HFFc6 (cell line): ENCODE data around the gene SCAF1. TPM values are rescaled to one million over a fixed set of nuclear protein-coding genes. Genes with fewer than 3 reads are reported as not detected.

Source experiments
- DNase-seq: peaks from one replicate; pipeline ENCODE4 v3.0.0-alpha.2; 2018
- H3K27ac Mint-ChIP-seq: 2 replicates; pipeline ENCODE4 v1.8.0; 2020; ENCODE audit warnings: mild to moderate bottlenecking, mixed read lengths
- H3K27me3 Mint-ChIP-seq: 2 replicates; pipeline ENCODE4 v1.8.0; 2021; ENCODE audit warnings: mild to moderate bottlenecking, moderate library complexity, mixed read lengths; ENCODE audit not compliant: insufficient read depth
- H3K36me3 Mint-ChIP-seq: 2 replicates; pipeline ENCODE4 v1.8.0; 2021; ENCODE audit warnings: low read depth, mixed read lengths
- H3K4me1 Mint-ChIP-seq: 2 replicates; pipeline ENCODE4 v1.8.0; 2020; ENCODE audit warnings: low read depth, mixed read lengths
- H3K4me3 Mint-ChIP-seq: 2 replicates; pipeline ENCODE4 v1.8.0; 2020; ENCODE audit warnings: mild to moderate bottlenecking, moderate library complexity, mixed read lengths
- H3K9me3 Mint-ChIP-seq: 2 replicates; pipeline ENCODE4 v1.8.0; 2020; ENCODE audit warnings: mild to moderate bottlenecking, mixed read lengths
- total RNA-seq, 6 experiments: library from RNA; stranded (reverse); fragmentation: NEBNext Ultra II Directional; extraction: Animal tissue kit (Norgen Biotek cat#: 25700); gene quantifications; 2 replicates in 1 of 6; 3 replicates in 5 of 6; pipeline ENCODE4 v1.2.3, GENCODE V29; 2021
- TF ChIP-seq, protein P1 (sequence below): fragments of 200-600 bp; sonication (generic); IDR thresholded peaks from 2 replicates; pipeline ENCODE4 v1.5.0; 2021; ENCODE audit warnings: antibody characterized with exemption, mild to moderate bottlenecking

Gene SCAF1
- total RNA-seq, 6 experiments from 2014 or later, result 112 to 134 (median 121) TPM

GRCh38 chr19:49657493-49658138, 15.6 kb downstream of the SCAF1 start:
- Mint-ChIP-seq H3K27me3 (peaks cover 5% of the 10 kb centered on the region), H3K27ac (no peak overlapping the region), H3K4me1 (no peaks in the 10 kb centered on the region), H3K9me3 (no peaks in the 10 kb centered on the region), H3K36me3 (peaks cover 18% of the 10 kb centered on the region), H3K4me3 (no peak overlapping the region)
- TF ChIP-seq, protein P1, sequence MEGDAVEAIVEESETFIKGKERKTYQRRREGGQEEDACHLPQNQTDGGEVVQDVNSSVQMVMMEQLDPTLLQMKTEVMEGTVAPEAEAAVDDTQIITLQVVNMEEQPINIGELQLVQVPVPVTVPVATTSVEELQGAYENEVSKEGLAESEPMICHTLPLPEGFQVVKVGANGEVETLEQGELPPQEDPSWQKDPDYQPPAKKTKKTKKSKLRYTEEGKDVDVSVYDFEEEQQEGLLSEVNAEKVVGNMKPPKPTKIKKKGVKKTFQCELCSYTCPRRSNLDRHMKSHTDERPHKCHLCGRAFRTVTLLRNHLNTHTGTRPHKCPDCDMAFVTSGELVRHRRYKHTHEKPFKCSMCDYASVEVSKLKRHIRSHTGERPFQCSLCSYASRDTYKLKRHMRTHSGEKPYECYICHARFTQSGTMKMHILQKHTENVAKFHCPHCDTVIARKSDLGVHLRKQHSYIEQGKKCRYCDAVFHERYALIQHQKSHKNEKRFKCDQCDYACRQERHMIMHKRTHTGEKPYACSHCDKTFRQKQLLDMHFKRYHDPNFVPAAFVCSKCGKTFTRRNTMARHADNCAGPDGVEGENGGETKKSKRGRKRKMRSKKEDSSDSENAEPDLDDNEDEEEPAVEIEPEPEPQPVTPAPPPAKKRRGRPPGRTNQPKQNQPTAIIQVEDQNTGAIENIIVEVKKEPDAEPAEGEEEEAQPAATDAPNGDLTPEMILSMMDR, result no peak
- DNase-seq, result no peak

- H3K9me3 Mint-ChIP-seq, result no peaks in the 10 kb centered on the region
- TF ChIP-seq, protein P1, result no peak
- H3K27ac Mint-ChIP-seq, result no peak overlapping the region
- peaks cover 18% of the 10 kb centered on the region for H3K36me3 Mint-ChIP-seq
- H3K27me3 Mint-ChIP-seq, result peaks cover 5% of the 10 kb centered on the region
- H3K4me1 Mint-ChIP-seq, result no peaks in the 10 kb centered on the region
- no peak overlapping the region for H3K4me3 Mint-ChIP-seq
- DNase-seq, result no peak
These were observed 16.1 kb downstream of the SCAF1 start for GRCh38 chr19:49658139-49658517.

DNA sequence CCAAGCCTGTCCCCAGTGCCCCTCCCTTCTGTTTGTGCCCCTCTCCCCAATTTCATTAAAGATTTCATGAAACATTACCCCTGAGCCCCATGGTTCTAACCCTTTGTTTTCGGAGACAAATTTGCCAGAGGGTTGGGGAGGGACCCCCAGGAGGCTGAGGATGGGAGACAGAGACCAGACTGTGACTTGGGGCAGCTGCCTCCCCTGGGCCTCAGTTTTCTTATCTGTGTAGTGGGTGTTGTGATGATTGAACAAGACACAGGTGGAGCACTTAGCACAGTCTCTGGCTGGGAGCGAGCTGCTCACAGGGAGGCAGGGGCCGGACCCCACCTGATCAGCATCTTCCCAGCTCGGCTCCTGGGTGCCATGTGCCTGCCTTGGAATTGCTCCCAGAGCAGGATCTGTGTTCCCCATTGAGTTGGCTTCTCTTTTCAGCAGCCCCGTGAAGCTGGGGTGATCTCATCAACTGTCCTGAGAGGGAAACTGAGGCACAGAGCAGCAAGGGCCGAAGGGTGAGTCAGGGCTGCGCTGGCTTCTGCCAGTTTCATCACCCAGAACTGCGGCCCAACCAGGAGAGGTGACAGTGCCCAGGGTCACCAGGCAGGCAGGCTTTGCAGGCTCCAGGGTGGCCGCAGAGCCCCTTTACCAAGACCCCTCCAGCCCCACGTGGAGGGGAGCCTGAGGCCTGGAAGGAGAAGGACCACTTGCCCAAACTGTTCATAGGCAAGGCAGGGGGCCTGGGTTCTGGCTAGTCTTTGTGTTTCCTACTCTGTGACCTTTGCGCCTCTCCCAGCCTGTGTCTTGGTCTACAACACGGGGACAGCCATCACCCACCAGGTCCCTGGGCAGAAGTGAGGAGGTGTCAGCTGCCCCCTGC, 16.8 kb downstream of the SCAF1 start:
- Mint-ChIP-seq H3K4me1 (peaks cover 1% of the 10 kb centered on the region), H3K27ac (no peak overlapping the region), H3K36me3 (peaks cover 18% of the 10 kb centered on the region), H3K27me3 (peaks cover 5% of the 10 kb centered on the region), H3K4me3 (no peak overlapping the region), H3K9me3 (no peaks in the 10 kb centered on the region)
- no peak for DNase-seq
- TF ChIP-seq, protein P1, result no peak

DNA sequence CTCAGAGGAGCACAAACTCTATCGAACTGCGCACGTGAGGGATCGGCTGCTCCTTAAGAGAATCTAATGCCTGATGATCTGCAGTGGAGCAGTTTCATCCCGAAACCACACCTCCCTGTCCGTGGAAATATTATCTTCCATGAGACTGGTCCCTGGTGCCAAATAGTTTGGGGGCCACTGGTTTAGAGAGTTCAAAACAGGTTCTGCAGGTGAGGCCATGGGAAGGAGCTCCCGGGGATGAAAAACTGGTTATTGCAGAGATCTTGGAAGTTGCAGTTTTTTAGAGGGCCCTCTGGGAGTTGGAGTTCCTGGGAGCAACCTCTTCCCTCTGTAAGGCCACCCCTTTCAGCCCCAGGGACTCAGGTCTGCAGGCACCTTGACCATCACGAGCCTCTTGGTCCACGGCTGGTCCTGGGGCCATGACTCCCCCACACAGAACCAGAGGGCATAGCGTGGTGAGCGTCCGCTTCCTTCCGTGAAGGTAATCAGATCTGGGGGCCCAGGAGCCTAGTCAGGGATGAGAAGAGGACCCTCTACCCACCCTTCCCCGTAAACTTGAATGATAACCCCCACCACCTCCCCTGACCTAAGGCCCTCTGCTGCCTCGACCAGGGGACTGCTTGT, 18.4 kb downstream of the SCAF1 start:
- Mint-ChIP-seq H3K36me3 (peaks cover 12% of the 10 kb centered on the region; the same call in 1 of the 2 replicates), H3K27ac (no peak overlapping the region; the same call in 1 of the 2 replicates), H3K27me3 (peaks cover 8% of the 10 kb centered on the region), H3K9me3 (no peaks in the 10 kb centered on the region), H3K4me3 (no peak overlapping the region), H3K4me1 (peaks cover 8% of the 10 kb centered on the region)
- TF ChIP-seq, protein P1, result no peak
- DNase-seq, result no peak

- H3K36me3 Mint-ChIP-seq, result peaks cover 12% of the 10 kb centered on the region; the same call in 1 of the 2 replicates
- H3K4me3 Mint-ChIP-seq, result no peak overlapping the region
- H3K4me1 Mint-ChIP-seq, result peaks cover 16% of the 10 kb centered on the region
- DNase-seq, result no peak
- H3K27ac Mint-ChIP-seq, result no peak overlapping the region
- peaks cover 11% of the 10 kb centered on the region for H3K27me3 Mint-ChIP-seq
- H3K9me3 Mint-ChIP-seq, result no peaks in the 10 kb centered on the region
- TF ChIP-seq, protein P1, result no peak
These were observed 20.0 kb downstream of the SCAF1 start for GRCh38 chr19:49662011-49662410.
